PC-9 (cell line): ENCODE data around the gene EXOC7.

Experiments used
- EZH2 ChIP-seq: fragments of 200-600 bp; sonication (generic); IDR thresholded peaks from 2 replicates; pipeline ENCODE4 v1.8.0; 2017; ENCODE audit warnings: antibody characterized with exemption, low read depth
- TF ChIP-seq, protein P1 (sequence below): fragments of 200-600 bp; sonication (generic); conservative IDR thresholded peaks from 2 replicates; pipeline ENCODE4 v1.6.1; 2017; ENCODE audit warnings: mixed run types, antibody characterized with exemption, mild to moderate bottlenecking, moderate library complexity

- TF ChIP-seq, protein P1, sequence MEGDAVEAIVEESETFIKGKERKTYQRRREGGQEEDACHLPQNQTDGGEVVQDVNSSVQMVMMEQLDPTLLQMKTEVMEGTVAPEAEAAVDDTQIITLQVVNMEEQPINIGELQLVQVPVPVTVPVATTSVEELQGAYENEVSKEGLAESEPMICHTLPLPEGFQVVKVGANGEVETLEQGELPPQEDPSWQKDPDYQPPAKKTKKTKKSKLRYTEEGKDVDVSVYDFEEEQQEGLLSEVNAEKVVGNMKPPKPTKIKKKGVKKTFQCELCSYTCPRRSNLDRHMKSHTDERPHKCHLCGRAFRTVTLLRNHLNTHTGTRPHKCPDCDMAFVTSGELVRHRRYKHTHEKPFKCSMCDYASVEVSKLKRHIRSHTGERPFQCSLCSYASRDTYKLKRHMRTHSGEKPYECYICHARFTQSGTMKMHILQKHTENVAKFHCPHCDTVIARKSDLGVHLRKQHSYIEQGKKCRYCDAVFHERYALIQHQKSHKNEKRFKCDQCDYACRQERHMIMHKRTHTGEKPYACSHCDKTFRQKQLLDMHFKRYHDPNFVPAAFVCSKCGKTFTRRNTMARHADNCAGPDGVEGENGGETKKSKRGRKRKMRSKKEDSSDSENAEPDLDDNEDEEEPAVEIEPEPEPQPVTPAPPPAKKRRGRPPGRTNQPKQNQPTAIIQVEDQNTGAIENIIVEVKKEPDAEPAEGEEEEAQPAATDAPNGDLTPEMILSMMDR = no peak
- TF ChIP-seq EZH2 = no peak
Observed at GRCh38 chr17:76046064-76046463, 57.5 kb downstream of the EXOC7 start.
